Measurements from ENCODE around the gene SH3BP1.
"Not testable (repeated sequence)": the region's sequence is repeated elsewhere in the genome, so short reads cannot be mapped to it uniquely, and the experiment has no call there.

The SH3BP1 gene

DNA sequence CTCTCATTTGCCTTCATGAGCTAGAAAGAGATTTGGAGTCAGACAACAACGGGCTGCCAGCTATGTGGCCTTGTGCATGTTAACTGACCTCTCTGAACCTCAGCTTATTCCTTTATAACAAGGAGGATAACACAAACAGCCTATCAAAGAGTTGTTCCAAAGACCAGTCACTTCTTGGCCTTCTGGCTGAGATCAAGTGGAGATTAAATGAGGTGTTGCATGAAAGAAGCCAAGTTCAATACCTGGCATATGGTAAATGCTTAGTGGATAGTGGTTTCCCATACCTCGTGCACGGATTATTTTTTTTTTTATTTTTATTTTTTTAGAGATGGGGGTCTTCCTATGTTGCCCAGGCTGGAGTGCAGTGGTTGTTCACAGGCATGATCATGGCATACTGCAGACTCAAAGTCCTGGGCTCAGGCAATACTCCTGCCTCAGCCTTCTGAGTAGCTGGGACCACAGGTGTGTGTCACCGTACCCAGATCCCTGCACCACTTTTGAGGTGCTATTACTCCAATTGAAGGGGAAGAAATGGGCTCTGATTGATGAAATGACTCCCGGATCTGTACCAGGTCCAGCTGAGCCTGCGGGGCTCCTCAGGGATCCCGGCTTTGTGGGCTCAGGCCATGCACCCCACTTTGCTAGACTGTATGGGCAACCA is 40.9 kb downstream of the SH3BP1 start:
- no peak for DNase-seq

DNA sequence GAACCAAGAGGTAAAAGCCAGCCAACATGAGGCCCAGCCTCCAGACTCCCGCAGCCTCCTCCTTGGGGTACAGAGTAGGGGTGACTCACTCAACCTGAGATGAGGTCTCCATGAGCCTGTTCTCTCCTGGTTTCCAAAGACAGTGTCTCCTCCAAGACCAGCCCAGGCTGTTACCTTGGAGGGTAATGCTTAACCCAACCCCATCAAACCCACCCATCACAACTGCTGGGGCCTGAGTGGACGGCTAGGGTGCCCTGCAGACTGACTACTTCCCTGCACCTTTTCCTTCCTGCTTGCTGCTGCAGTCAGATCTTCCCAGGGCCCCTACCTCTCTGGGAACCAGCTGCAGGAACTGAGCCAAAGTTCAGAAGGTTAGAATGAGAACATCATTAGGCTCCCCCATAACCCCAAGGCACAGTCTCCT is 41.5 kb downstream of the SH3BP1 start:
- DNase-seq, result no peak

DNA sequence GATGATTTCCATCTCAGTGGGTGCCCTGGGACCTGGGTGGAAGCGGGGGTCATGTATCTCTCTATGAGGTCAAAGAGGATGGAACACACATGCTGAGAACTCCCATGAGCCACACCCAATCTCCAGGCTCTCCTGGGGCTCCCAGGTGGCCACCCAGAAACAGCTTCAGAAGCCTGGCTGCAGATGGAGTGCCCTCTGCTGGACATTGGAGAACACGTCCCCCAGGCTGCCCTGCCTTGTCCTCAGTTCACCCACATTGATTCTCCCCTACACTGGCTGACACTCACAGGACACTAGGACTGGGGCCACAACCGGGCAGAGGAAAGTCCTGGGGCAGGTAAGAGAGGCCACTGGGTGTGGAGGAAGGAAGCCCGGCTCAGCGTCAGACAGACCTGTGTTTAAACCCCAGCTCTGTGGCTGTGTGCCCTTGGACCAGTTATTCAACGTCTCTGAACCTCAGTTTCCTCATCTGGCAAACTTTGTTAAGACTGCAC is 42.1 kb downstream of the SH3BP1 start:
- peak; percentile 79 for DNase-seq

GRCh38 chr22:37684803-37685615 is 45.5 kb downstream of the SH3BP1 start:
- no peak for DNase-seq

GRCh38 chr22:37686002-37686982 is 46.8 kb downstream of the SH3BP1 start, which contains the start of gene NOL12:
Gene NOL12 (plus strand): TSS chr22:37686343. CDS start chr22:37686393, 50 bp downstream.
- DNase-seq, result peak; percentile 92

GRCh38 chr22:37690407-37690806 is 50.9 kb downstream of the SH3BP1 start:
- no peak for DNase-seq

- DNase-seq, result no peak
Observed at GRCh38 chr22:37690901-37691504, 51.5 kb downstream of the SH3BP1 start.

GRCh38 chr22:37692627-37693285 is 53.3 kb downstream of the SH3BP1 start:
- DNase-seq, result no peak

- DNase-seq, result not testable (repeated sequence)
Observed at GRCh38 chr22:37694131-37694530, 54.7 kb downstream of the SH3BP1 start.

GRCh38 chr22:37696260-37696656 is 56.8 kb downstream of the SH3BP1 start:
- DNase-seq, result not testable (repeated sequence)

DNA sequence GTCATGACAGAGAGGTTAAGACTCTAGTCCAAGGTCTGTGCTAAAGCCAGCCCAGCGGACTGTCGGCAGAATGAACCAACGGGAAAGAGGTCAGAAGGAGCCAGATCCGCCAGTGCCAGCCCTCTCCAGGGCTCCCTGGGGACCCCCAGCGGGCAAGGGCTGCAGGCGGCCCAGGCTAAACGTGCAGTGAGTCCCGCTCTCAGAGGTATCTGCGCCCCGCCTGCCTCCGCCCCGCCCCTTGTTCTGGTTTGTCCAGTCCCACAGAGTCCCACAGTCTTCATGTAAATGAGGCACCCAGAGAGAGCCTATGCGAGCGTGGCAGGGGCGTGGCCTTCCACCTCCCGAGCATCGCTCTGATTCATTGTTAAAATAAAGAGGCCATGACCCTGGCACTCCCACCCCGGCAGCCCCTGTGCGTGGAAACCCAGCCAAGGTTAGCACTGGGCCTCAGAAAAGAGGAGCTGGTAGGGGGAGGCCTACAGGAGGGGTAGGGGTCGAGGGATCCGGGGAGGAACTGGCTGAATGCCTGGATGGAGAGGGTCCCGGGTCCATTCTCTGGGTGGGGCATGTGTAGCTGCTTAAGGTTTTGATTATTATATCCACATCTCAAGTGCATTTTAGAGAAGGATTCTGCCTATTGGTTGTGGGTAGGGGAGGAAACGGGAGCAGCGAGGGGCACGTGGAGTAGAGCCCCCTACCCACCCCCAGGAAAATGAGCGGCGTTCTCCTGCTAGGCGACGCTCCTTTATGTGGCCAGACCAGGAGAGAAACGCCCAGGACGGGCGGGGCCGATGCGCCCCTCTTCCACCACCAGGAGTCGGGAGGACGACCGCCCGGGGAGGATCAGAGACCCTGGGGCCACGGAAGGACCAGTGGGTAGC is 57.4 kb downstream of the SH3BP1 start, which contains the start of gene TRIOBP:
TRIOBP (plus strand) TSS at position 392 of the 881 bp plus-strand sequence. CDS start 4,318 bp downstream, outside the sequence.
- DNase-seq, result peak; percentile 99

- no peak for DNase-seq
Observed at GRCh38 chr22:37697538-37697835, 58.0 kb downstream of the SH3BP1 start.

- DNase-seq, result no peak
Observed at GRCh38 chr22:37701141-37701786, 61.8 kb downstream of the SH3BP1 start.

GRCh38 chr22:37703906-37704305 is 64.4 kb downstream of the SH3BP1 start:
- DNase-seq, result no peak

GRCh38 chr22:37704645-37705044 is 65.2 kb downstream of the SH3BP1 start:
- no peak for DNase-seq

GRCh38 chr22:37705205-37705604 is 65.7 kb downstream of the SH3BP1 start:
- DNase-seq, result no peak
